ENCODE data around the gene GBE1. TPM values are rescaled to one million over a fixed set of nuclear protein-coding genes. Genes with fewer than 3 reads are reported as not detected.

The GBE1 gene
- polyA plus RNA-seq, 1 donor, result 10.0 TPM

DNA sequence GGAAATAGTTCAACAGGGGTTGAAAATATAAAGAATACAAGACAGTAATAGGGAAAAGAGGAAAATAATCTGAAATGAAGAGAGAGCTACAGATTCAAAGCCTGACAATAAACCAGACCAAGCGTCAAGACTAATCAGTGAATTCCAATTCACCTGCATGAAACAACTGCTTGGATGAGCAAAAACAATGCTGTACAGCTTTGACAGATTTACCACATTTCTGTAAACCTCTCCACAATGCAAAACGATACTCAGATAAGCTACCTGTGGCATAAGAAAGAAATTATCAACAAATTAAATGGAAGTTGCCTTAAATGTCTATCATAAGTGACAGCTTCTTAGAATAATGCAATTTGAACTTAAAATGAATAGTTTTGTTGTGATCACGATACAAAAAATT, 65.4 kb downstream of the GBE1 start:
- DNase-seq, result no peak

DNA sequence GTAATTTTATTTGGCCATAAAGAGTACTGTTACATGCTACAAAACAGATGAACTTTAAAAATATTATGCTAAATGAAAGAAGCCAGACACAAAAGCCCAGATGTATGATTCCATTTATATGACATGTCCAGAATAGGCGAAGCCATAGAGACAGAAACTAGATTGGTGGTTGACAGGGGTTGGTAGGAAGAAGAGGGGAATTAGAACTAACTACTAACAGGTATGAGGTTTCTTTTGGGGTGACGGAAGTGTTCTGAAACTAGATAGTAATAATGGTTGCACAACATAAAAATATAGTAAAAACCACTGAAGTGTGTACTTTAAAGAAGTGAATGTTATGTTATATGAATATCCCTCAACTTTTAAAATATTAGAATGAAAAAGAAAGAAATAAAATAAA, 66.1 kb downstream of the GBE1 start:
- no peak for DNase-seq

DNA sequence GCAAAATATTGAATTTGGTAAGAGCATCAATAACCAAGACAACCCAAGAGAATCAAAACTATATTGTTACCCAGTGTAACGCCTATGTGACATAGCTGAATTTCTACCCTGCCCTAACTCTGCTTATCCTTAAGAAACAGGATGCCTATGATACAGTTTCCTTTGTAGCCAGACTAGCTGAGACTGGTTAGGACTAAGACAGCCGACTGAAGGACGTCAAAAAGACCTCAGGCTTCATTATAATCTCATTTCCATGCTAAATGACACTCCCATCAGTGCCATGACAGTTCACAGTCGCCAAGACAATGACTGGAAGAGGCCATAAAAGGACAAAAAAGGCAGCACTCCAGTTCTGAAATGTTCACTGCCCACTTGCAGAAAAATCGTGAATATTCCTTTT, 66.8 kb downstream of the GBE1 start:
- no peak for DNase-seq

DNA sequence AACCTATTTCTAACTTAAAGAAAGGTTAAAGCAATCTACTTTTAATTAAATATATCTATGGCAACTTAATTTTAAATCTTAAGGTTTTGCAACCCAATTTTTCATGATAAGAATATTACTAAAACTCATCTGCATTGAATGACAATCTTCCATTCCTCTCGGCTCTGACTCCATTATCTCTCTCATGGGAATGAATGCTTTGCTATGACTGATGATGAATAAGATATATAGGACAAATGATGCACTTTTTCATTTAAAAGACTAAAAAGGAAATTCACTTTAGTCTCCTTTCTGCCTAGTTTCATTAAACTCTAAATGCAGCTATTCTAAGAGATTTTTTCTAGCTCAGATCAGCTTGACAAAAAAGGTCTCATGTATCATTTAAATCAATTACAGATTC, 68.7 kb downstream of the GBE1 start:
- DNase-seq, result no peak

- no peak for DNase-seq
Measured at GRCh38 chr3:81689617-81690016, 71.8 kb downstream of the GBE1 start.

DNA sequence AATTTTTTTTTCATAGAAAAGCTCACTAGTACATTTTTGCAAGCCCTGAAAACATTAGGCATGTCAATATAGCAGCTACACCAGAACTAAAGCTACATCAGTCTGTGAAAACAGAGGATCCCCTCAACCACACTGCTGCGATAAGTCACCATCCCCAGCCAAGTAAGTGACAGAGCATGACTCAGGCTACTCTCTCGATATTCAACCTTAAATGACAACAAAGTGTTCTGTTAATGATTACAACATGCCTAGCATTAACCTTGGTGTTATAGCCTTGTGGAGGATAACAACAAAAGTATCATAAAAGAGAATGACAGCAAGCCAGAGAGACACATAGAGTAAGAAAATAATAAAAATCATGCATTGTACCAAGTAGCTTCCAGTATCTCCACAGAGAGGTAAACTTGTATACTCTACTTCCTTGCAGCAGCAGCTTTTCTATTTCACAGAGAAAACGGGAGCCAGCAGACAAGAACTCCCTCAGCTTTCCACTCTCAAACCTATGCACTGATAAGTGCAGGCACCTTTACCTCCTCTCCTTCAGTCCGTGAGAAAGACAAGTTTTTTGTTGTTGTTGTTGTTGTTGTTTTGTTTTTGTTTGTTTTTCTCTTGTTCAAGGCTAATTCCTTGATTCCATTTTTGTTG, 76.6 kb downstream of the GBE1 start:
- DNase-seq, result no peak

- DNase-seq, result no peak
Measured at GRCh38 chr3:81676706-81677456, 84.6 kb downstream of the GBE1 start.

- no peak for DNase-seq
Measured at GRCh38 chr3:81674690-81675089, 86.8 kb downstream of the GBE1 start.

- DNase-seq, result no peak
Measured at GRCh38 chr3:81668283-81668682, 93.2 kb downstream of the GBE1 start.

DNA sequence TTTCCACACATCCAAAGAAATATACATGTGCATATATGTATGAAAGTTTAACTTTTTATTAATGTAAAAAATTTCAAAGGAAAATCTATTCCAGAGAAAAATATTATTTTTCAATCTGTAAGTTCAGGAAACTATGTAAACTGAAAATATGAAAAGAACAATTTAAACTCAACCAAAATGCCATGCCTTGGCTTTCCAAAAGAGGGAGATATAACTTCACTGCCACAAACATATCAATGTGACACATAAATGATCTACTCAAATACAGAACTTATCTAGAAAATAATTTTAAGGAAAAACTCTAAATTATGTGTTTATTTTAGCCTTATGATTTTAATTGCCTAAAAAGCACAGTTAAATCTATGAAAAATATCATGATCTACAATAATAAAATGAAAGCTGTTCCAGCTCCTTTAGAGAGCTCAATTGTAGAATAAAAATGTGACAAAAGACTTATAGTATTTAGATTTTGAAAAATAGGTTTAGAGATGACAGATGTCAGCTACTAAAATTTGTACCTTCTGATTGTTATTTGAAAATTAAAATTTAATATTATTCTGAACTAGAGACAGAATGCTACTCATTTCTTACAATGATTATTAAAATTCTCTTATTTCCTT, 94.8 kb downstream of the GBE1 start:
- DNase-seq, result no peak

DNA sequence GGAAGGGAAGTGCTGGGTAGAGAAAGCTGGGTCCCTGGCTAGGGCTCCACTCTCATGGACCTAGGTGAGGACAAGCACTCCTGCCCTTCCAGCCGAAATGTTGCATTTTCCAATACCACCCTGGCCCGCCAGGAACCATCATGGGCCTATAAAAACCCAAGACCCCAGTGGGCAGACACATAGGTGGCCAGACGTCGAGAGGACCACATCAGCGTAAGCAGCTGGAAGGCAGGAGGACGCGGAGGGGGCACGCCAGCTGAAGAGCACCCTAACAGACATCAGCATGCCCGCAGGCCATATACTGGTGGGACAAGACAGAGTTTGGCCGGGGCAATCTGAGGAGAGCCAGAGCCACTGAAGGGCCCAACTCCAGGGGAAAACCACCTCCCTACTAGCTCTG, 98.3 kb downstream of the GBE1 start:
- no peak for DNase-seq

- DNase-seq, result no peak
Measured at GRCh38 chr3:81660036-81660435, 101.4 kb downstream of the GBE1 start.

- DNase-seq, result no peak
Measured at GRCh38 chr3:81658322-81658997, 103.0 kb downstream of the GBE1 start.

- DNase-seq, result no peak
Measured at GRCh38 chr3:81651139-81651538, 110.3 kb downstream of the GBE1 start.

DNA sequence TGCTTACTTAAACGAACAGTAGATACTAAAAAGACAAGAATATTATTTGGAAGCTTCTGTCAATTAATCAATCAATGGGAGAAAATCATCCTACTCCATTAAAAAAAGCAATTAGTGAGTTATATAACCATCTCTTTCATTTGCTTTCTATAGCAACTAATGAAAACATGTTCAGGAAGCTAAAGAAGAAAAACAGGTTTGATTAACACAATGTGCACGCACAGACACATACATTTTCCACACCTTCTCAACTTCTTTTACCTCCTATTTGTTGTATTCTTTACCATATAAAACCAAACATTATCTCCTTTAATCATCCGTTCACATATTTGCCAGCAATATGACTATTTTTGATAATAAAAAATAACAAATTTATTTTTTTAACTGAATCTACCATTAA, 111.3 kb downstream of the GBE1 start:
- DNase-seq, result no peak

DNA sequence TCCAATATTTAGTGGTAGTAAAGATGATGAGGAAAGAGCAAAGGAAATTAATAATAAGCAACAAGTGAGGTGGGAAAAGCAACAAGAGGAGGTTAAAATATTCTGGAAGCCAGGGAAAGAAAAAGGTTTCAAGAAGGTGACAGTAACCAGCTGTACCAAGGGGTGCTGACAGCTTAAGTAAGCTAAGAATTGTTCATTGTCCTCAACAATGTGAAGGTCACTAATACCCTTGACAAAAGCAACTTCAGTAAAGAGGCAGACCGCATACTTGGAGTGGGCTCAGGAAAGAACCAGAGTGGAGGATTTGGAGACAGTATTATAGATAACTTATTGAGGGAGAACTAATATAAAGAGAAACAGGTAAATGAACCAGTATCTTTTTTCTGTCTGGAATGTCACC, 116.2 kb downstream of the GBE1 start:
- DNase-seq, result no peak

GRCh38 chr3:81643721-81644120, 117.7 kb downstream of the GBE1 start:
- no peak for DNase-seq

GRCh38 chr3:81638480-81638879, 123.0 kb downstream of the GBE1 start:
- DNase-seq, result no peak

- no peak for DNase-seq
Measured at GRCh38 chr3:81632659-81633058, 128.8 kb downstream of the GBE1 start.

DNA sequence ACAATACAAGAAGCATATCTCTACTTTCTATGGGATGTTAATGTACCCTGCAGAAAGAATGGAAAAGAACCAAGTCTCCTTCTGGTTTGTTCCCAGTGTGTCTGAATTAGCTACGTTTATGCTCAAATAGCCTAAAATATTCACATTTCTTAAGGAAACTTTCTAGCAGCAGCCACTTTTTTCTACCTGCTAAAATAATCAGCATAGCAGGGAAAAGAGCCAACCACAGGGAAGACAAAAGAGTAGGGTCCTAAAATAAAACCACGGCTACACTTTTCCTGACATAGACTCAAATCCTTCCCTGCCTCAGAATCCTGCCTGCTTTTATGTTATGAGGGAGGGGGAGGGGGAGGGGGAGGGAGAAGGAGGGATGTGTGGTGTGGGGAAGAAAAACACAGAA, 136.7 kb downstream of the GBE1 start:
- DNase-seq, result peak; percentile 58

GRCh38 chr3:81622395-81622794, 139.1 kb downstream of the GBE1 start:
- no peak for DNase-seq

DNA sequence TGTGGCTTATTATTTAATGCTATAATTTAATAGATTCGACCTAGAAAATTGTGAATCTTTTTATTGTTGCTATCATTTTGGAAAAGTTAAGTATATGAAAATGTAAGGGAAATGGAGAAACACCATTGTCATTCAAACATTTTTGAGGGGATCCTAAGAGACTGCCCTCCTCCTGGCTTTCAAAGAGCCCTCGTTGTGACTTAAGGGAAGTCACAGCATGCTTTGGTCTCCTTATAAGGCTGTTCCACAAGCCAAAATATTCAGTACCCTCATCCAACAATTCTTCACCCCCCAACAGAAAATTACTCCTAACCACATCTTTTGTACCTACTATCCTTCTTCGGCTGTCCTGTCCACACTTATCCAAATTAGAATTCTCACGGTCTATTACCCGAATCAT, 140.2 kb downstream of the GBE1 start:
- no peak for DNase-seq

- DNase-seq, result no peak
Measured at GRCh38 chr3:81620849-81621248, 140.6 kb downstream of the GBE1 start.

DNA sequence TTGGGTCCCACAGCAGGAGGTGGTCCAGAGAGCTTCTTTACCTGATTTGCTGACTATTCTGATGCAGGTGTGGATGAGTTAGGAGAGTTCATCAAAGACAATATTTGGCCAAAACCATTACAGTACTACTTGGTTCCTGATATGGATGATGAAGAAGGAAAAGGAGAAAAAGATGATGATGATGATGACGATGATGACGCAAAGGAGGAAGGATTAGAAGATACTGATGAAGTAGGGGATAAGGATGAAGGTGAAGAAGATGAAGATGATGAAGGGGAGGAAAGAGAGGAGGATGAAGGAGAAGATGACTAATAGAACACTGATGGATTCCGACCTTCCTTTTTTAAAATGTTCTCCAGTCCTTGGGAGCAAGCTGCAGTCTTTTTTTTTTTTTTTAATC, 148.7 kb downstream of the GBE1 start:
- DNase-seq, result no peak
